Measurements from ENCODE around the gene EZR. TPM values are rescaled to one million over a fixed set of nuclear protein-coding genes. Genes with fewer than 3 reads are reported as not detected.

Gene EZR
- total and polyA plus RNA-seq, 9 of the 15 experiments (the other 6 are each of a cell fraction or from before 2014, with no cell fraction given), result 36.5 to 162 (median 104) TPM

DNA sequence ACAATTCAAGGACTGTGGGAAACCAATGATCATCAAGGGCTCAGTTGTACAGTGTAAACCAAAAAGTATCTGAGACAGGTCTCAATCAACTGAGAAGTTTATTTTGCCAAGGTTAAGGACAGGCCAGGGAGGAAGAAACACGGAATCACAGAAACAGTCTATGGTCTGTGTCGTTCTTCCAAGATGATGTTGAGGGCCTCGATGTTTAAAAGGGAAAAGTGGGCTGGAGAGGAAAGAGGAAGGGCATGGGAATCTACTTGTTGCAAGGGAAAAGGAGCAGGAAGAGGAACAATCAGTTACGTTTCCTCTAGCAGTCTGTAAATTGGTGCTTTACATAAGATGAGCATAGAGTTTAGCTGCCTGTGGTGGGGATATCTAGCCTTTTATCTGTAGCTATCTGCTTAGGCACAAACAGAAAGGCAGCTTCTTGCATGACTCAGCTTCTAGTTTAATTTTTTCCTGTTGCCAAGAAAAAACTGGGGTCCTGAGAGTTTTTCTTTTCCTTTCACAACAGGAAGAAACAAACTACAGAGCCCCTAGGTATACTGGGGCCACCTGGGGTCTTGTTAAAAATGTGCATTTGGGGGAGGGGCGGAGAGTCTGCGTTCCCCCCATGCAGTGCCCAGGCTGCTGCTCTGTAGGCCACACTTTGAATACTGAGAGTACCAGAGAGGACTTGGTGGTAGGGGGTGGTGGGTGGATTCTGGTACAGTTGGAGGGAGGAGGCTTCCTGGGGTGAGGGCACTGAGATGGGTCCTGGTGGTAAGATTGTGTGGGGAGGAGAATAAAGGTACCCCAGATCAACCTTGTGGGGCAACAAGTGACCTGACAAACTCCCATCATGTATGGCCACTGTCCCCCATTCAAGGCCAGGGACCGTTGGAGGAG lies 35.3 kb upstream of the EZR start (continued):
- no peak for TF ChIP-seq ZFP36 (IDR thresholded peaks at IDR 0.05; ENCODE audit: low read depth, low read length, partially characterized antibody)
- 0 out of 2 replicates have a peak, but pooled peaks have one; percentile 14 for TF ChIP-seq ZBTB17 (CRISPR knock-in tag; IDR thresholded peaks at IDR 0.05)
- peak; percentile 36 for TF ChIP-seq KDM5B (IDR thresholded peaks at IDR 0.05; ENCODE audit: insufficient replicate concordance, low read depth, low read length)
- peak; percentile 48; the same call in 1 of the 2 replicates for TF ChIP-seq ERF (CRISPR knock-in tag; IDR thresholded peaks at IDR 0.05)
- TF ChIP-seq TBL1XR1 (IDR thresholded peaks at IDR 0.05; ENCODE audit: low read length in 2 of 2), result peak in 1 of 2 experiments; percentile 86; a peak in 2 of 4 replicates
- TF ChIP-seq MCM5 (IDR thresholded peaks at IDR 0.05; ENCODE audit: low read depth), result no peak
- TF ChIP-seq CBFA2T2 (conservative IDR thresholded peaks at IDR 0.05), result peak; percentile 61
- peak; percentile 52; the same call in 1 of the 2 replicates for TF ChIP-seq MBD2 (IDR thresholded peaks at IDR 0.05; ENCODE audit: borderline replicate concordance, low read depth)
- 0 out of 2 replicates have a peak, but pooled peaks have one; percentile 11 for TF ChIP-seq RUNX1 (IDR thresholded peaks at IDR 0.05; ENCODE audit: low read depth)
- peak; percentile 97 for TF ChIP-seq NBN (IDR thresholded peaks at IDR 0.05; ENCODE audit: low read depth)
- TF ChIP-seq, protein P1, sequence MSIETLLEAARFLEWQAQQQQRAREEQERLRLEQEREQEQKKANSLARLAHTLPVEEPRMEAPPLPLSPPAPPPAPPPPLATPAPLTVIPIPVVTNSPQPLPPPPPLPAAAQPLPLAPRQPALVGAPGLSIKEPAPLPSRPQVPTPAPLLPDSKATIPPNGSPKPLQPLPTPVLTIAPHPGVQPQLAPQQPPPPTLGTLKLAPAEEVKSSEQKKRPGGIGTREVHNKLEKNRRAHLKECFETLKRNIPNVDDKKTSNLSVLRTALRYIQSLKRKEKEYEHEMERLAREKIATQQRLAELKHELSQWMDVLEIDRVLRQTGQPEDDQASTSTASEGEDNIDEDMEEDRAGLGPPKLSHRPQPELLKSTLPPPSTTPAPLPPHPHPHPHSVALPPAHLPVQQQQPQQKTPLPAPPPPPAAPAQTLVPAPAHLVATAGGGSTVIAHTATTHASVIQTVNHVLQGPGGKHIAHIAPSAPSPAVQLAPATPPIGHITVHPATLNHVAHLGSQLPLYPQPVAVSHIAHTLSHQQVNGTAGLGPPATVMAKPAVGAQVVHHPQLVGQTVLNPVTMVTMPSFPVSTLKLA (conservative IDR thresholded peaks at IDR 0.05), result peak in 1 of 2 experiments; percentile 39; a peak in 3 of 4 replicates
- TF ChIP-seq ZNF408 (CRISPR knock-in tag; IDR thresholded peaks at IDR 0.05; ENCODE audit: low read depth), result no peak
- TF ChIP-seq, protein P2, sequence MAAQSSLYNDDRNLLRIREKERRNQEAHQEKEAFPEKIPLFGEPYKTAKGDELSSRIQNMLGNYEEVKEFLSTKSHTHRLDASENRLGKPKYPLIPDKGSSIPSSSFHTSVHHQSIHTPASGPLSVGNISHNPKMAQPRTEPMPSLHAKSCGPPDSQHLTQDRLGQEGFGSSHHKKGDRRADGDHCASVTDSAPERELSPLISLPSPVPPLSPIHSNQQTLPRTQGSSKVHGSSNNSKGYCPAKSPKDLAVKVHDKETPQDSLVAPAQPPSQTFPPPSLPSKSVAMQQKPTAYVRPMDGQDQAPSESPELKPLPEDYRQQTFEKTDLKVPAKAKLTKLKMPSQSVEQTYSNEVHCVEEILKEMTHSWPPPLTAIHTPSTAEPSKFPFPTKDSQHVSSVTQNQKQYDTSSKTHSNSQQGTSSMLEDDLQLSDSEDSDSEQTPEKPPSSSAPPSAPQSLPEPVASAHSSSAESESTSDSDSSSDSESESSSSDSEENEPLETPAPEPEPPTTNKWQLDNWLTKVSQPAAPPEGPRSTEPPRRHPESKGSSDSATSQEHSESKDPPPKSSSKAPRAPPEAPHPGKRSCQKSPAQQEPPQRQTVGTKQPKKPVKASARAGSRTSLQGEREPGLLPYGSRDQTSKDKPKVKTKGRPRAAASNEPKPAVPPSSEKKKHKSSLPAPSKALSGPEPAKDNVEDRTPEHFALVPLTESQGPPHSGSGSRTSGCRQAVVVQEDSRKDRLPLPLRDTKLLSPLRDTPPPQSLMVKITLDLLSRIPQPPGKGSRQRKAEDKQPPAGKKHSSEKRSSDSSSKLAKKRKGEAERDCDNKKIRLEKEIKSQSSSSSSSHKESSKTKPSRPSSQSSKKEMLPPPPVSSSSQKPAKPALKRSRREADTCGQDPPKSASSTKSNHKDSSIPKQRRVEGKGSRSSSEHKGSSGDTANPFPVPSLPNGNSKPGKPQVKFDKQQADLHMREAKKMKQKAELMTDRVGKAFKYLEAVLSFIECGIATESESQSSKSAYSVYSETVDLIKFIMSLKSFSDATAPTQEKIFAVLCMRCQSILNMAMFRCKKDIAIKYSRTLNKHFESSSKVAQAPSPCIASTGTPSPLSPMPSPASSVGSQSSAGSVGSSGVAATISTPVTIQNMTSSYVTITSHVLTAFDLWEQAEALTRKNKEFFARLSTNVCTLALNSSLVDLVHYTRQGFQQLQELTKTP (IDR thresholded peaks at IDR 0.05; ENCODE audit: low read depth in 1 of 2, partially characterized antibody in 2 of 2), result peak; percentile 69 to 73
- no peak for TF ChIP-seq KLF6 (CRISPR knock-in tag; IDR thresholded peaks at IDR 0.05; ENCODE audit: borderline replicate concordance)
- TF ChIP-seq ZNF253 (CRISPR knock-in tag; conservative IDR thresholded peaks at IDR 0.05), result 0 out of 2 replicates have a peak, but pooled peaks have one; percentile 60
- peak; percentile 62 for TF ChIP-seq CCNT2 (IDR thresholded peaks at IDR 0.05; ENCODE audit: borderline replicate concordance, extremely low read depth, insufficient read length, low read depth, low read length)
- peak; percentile 58; the same call in 1 of the 2 replicates for TF ChIP-seq ZBTB7A (IDR thresholded peaks at IDR 0.05; ENCODE audit: borderline replicate concordance, control insufficient read depth, low read depth, low read length)
